Measurements from ENCODE around the gene DGKE. TPM values are rescaled to one million over a fixed set of nuclear protein-coding genes. Genes with fewer than 3 reads are reported as not detected.
A peak's percentile ranks its signal among the peaks of the same experiment; 100 is the strongest.

Gene DGKE
- total and polyA plus RNA-seq, 2 donors from 2014 or later: 1.9 to 8.7 TPM

- TF ChIP-seq, protein P1, sequence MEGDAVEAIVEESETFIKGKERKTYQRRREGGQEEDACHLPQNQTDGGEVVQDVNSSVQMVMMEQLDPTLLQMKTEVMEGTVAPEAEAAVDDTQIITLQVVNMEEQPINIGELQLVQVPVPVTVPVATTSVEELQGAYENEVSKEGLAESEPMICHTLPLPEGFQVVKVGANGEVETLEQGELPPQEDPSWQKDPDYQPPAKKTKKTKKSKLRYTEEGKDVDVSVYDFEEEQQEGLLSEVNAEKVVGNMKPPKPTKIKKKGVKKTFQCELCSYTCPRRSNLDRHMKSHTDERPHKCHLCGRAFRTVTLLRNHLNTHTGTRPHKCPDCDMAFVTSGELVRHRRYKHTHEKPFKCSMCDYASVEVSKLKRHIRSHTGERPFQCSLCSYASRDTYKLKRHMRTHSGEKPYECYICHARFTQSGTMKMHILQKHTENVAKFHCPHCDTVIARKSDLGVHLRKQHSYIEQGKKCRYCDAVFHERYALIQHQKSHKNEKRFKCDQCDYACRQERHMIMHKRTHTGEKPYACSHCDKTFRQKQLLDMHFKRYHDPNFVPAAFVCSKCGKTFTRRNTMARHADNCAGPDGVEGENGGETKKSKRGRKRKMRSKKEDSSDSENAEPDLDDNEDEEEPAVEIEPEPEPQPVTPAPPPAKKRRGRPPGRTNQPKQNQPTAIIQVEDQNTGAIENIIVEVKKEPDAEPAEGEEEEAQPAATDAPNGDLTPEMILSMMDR (IDR thresholded peaks at IDR 0.05; ENCODE audit: borderline replicate concordance, extremely low read depth, insufficient read depth): no peak
- peaks cover 0 to 48% (median 39%) of the 10 kb centered on the region in 3 donors for H3K36me3 ChIP-seq (ENCODE audit: control insufficient read depth in 2 of 3, insufficient read depth in 3 of 3, low read length in 3 of 3)
- no peak for DNase-seq
- intact Hi-C loops (cut with DNase I): no loop called here
- H3K27ac ChIP-seq (ENCODE audit: low read depth in 2 of 2, low read length in 2 of 2): no peak overlapping the region
- peaks cover 0 to 6% (median 0%) of the 10 kb centered on the region in 3 donors for H3K9me3 ChIP-seq (ENCODE audit: control insufficient read depth in 2 of 3, insufficient read depth in 1 of 3, low read length in 3 of 3)
- H3K4me3 ChIP-seq (ENCODE audit: low read length in 3 of 3): no peak overlapping the region
- H3K9ac ChIP-seq (ENCODE audit: low read length in 3 of 3): no peak overlapping the region
- no peak for FAIRE-seq
- no peaks in the 10 kb centered on the region for H3K27me3 ChIP-seq (ENCODE audit: control insufficient read depth, insufficient read depth, low read length)
- no peaks in the 10 kb centered on the region for H3K4me1 ChIP-seq (ENCODE audit: control insufficient read depth in 2 of 3, insufficient read depth in 2 of 3, low read depth in 1 of 3, low read length in 3 of 3)
These were observed 58.4 kb downstream of the DGKE start for GRCh38 chr17:56892333-56892732.

- intact Hi-C loops (cut with DNase I): no loop called here
These were observed 59.6 kb downstream of the DGKE start for GRCh38 chr17:56893503-56893902.

GRCh38 chr17:56894859-56895455 lies 61.0 kb downstream of the DGKE start:
- Histone ChIP-seq H3K4me3 (ENCODE audit: low read length in 3 of 3) (no peak overlapping the region), H3K9ac (ENCODE audit: low read length in 3 of 3) (no peak overlapping the region), H3K36me3 (ENCODE audit: control insufficient read depth in 2 of 3, insufficient read depth in 3 of 3, low read length in 3 of 3) (peaks cover 0 to 55% (median 46%) of the 10 kb centered on the region in 3 donors), H3K9me3 (ENCODE audit: control insufficient read depth in 2 of 3, insufficient read depth in 1 of 3, low read length in 3 of 3) (no peaks in the 10 kb centered on the region), H3K27me3 (ENCODE audit: control insufficient read depth, insufficient read depth, low read length) (no peaks in the 10 kb centered on the region), H3K4me1 (ENCODE audit: control insufficient read depth in 2 of 3, insufficient read depth in 2 of 3, low read depth in 1 of 3, low read length in 3 of 3) (no peaks in the 10 kb centered on the region), H3K27ac (ENCODE audit: low read depth in 2 of 2, low read length in 2 of 2) (no peak overlapping the region)
- DNase-seq (peak in 1 of 5 donors; percentile 34), FAIRE-seq (no peak)
- intact Hi-C loops (cut with DNase I): no loop called here
- TF ChIP-seq, protein P1 (IDR thresholded peaks at IDR 0.05; ENCODE audit: borderline replicate concordance, extremely low read depth, insufficient read depth): no peak

More at GRCh38 chr17:56893503-56893902, 59.6 kb downstream of the DGKE start:
- FAIRE-seq (no peak), DNase-seq (peak in 2 of 5 donors; percentile 13 to 24)
- H3K9ac ChIP-seq (ENCODE audit: low read length in 3 of 3): no peak overlapping the region
- no peak overlapping the region for H3K27ac ChIP-seq (ENCODE audit: low read depth in 2 of 2, low read length in 2 of 2)
- no peaks in the 10 kb centered on the region for H3K4me1 ChIP-seq (ENCODE audit: control insufficient read depth in 2 of 3, insufficient read depth in 2 of 3, low read depth in 1 of 3, low read length in 3 of 3)
- TF ChIP-seq, protein P1 (IDR thresholded peaks at IDR 0.05; ENCODE audit: borderline replicate concordance, extremely low read depth, insufficient read depth): no peak
- H3K36me3 ChIP-seq (ENCODE audit: control insufficient read depth in 2 of 3, insufficient read depth in 3 of 3, low read length in 3 of 3): peaks cover 0 to 56% (median 46%) of the 10 kb centered on the region in 3 donors
- H3K9me3 ChIP-seq (ENCODE audit: control insufficient read depth in 2 of 3, insufficient read depth in 1 of 3, low read length in 3 of 3): no peaks in the 10 kb centered on the region
- H3K27me3 ChIP-seq (ENCODE audit: control insufficient read depth, insufficient read depth, low read length): no peaks in the 10 kb centered on the region
- no peak overlapping the region for H3K4me3 ChIP-seq (ENCODE audit: low read length in 3 of 3)
